DOHH2 (cell line): ENCODE data around the gene MYDGF.

Experiments
- CTCF ChIP-seq: fragments of 200-600 bp; sonication (generic); IDR thresholded peaks from one replicate; pipeline ENCODE4 v1.5.1; 2014; ENCODE audit warnings: antibody characterized with exemption, mild to moderate bottlenecking, low read depth, low read length; ENCODE audit not compliant: poor library complexity, severe bottlenecking
- EZH2phosphoT487 ChIP-seq: fragments of 200-600 bp; sonication (generic); IDR thresholded peaks from 2 replicates; pipeline ENCODE4 v1.6.1; 2017; ENCODE audit warnings: borderline replicate concordance, mild to moderate bottlenecking, antibody characterized with exemption, low read length, moderate library complexity, mixed read lengths

DNA sequence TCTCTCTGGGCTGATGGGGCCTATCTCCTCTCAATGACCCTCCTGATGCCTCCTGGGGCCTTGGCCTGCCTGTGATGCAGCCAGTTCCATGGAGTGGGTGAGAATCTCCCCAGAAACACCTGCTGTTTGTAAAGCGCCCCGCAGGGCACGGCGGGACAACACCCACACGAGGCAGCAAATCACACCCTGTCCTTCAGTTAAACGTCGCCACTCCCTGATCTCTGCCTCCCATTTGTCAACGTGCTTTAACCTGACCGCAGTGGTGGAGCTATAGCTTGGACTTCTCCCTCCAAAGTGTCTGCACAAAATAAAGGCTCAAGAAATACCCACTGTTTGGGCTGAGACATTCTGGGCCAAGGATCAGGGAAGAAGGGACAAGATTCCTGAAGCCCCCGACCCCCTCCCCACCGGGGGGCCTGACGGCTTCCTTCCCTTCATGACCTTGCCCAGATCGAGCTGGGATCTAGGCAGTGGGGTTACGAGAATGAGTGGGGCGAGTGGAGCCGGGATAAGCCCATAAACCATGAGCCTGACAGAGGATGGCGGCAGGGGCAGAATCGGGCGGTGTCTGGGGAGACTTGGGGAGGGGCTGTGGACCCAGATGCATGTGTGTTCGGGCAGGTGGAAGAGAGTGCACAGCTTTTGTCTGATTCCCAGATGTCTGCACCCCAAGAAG, 8.0 kb downstream of the MYDGF start:
- TF ChIP-seq CTCF (no peak), EZH2phosphoT487 (no peak)
